Measurements from ENCODE around the gene UCP3.

DNA sequence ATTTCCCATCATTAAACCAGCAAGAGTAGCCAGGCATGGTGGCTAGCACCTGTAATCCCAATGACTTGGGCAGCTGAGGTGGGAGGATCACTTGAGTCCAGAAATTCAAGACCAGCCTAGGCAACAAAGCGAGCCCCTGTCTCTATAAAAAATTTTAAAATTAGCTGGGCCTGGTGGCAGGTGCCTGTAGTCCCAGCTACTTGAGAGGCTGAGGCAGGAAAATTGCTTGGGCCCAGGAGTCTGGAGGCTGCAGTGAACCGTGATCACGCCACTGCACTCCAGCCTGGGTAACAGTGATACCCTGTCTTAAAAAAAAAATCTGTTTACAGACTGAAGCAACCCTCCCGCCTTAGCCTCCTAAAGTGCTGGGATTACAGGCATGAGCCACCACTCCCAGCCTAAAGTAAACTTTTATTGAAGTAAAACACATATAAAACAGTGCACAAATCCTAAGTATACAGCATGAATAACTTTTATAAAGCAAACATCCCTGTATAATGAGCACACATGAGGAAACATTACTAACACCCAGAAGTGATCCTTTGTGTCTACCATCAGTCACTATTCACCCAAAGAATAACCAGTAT is 12.6 kb downstream of the UCP3 start:
- TF ChIP-seq, protein P1, sequence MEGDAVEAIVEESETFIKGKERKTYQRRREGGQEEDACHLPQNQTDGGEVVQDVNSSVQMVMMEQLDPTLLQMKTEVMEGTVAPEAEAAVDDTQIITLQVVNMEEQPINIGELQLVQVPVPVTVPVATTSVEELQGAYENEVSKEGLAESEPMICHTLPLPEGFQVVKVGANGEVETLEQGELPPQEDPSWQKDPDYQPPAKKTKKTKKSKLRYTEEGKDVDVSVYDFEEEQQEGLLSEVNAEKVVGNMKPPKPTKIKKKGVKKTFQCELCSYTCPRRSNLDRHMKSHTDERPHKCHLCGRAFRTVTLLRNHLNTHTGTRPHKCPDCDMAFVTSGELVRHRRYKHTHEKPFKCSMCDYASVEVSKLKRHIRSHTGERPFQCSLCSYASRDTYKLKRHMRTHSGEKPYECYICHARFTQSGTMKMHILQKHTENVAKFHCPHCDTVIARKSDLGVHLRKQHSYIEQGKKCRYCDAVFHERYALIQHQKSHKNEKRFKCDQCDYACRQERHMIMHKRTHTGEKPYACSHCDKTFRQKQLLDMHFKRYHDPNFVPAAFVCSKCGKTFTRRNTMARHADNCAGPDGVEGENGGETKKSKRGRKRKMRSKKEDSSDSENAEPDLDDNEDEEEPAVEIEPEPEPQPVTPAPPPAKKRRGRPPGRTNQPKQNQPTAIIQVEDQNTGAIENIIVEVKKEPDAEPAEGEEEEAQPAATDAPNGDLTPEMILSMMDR (IDR thresholded peaks at IDR 0.05), result no peak
- TF ChIP-seq POLR2A (IDR thresholded peaks at IDR 0.05), result no peak
